CD4-positive, alpha-beta T cell treated with Interleukin-4 for 4 hours (primary cell): ENCODE data around the gene USO1.
"Not testable (repeated sequence)": the region's sequence is repeated elsewhere in the genome, so short reads cannot be mapped to it uniquely, and the experiment has no call there.

Source experiments
- DNase-seq: peaks from one replicate; pipeline ENCODE4 v3.0.0-alpha.2; 2020

Gene USO1

DNA sequence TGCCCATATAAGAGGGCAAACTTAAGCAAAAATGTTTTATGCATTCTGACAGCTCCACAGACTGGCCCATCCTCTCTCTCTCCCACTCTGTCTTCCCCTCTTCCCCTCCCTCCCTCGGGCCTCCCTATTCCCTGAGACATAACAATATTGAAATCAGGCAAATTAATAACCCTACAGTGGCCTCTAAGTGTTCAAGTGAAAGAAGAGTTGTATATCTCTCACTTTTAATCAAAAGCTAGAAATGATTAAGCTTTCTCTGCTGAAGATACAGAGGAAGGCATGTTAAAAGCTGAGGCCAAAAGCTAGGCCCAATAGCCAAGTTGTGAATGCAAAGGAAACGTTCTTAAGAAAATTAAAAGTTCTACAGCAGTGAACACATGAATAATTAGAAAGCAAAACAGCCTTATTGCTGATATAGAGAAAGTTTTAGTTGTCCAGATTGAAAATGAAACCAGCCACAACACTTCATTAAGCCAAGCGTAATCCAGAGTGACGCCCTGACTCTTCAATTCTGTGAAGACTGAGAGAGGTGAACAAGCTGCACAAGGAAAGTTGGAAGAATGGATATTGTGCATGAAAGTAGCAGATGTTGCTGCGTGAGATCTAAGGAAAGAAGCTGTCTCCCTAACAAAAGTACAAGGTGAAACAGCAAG, 54.9 kb downstream of the USO1 start:
- no peak for DNase-seq

DNA sequence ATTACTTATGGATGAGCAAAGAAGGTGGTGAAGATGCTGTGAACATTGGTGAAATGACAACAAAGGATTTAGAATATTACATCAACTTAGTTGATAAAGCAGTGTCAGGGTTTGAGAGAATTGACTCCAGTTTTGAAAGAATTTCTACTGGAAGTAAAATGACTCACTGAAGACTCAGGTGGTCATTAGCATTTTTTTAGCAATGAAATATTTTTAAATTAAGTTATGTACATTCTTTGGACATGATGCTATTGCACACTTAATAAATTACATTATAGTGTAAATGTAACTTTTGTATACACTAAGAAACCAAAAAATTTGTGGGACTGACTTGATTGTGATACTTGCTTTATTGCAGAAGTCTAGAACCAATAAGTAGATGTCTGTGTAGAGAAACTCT, 56.9 kb downstream of the USO1 start:
- no peak for DNase-seq

DNA sequence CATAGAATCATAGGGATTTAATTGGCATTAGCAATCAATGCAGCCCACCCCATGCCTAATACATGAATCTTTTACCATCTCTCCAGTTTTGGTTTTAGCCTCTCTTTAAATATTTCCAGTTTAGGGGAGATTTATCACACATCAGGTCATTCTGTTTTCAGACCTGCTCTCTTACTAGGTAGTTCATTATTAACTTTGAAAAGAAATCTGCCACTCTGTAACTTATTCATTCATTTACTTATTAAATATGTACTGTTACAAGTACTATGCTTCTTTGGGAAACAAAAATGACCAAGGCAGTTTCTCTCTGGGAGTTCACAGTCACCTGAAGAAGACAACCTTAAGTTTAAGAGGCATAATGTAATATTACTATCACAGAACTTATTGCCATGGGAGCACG, 62.1 kb downstream of the USO1 start:
- DNase-seq, result no peak

DNA sequence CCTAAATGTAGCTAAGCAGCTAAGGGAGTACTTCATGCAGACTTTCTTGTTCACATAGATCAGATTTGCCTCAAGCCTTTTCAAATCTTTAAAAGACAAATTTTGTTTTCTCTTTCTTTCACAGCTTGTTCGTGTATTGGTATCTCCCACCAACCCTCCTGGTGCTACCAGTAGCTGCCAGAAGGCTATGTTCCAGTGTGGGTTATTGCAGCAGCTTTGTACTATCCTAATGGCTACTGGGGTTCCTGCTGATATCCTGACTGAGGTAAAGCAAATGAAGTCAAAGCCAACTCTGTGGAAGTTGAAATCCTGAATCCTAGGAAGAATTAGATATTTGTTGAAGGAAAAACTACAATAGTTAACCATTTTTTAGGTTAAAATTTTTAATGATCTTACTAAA, 62.6 kb downstream of the USO1 start:
- DNase-seq, result no peak

DNA sequence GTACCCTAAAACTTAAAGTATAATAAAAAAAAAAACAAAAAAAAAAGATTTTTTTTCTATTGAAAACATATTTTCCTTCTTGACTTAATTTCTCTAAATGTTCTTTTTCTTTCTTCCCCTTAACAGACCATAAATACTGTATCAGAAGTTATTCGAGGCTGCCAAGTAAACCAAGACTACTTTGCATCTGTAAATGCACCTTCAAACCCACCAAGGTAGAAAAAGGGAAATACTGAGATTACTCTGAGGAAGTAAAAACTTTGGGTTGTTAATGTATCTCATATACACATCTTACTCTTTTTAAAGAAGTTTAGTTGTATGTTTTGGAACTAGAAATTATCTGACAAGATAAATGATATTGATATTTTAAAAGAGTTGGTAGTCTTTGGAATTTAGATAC, 65.6 kb downstream of the USO1 start:
- no peak for DNase-seq

DNA sequence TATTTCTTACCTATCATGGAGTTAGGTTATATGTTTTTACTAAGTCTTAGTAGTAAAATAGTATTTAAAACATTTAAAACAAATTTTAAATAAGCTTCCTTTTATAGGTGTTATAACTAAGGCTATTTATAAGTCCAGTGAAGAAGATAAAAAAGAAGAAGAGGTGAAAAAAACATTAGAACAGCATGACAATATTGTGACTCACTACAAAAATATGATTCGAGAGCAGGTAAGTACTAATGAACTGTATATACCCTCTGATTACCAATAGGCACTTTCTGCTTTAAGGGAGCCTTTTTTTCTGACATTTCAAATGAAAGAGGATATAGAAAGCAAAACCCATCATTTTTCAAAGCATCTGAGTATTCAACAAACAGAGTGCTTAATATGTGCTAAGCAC, 76.6 kb downstream of the USO1 start:
- DNase-seq, result no peak

DNA sequence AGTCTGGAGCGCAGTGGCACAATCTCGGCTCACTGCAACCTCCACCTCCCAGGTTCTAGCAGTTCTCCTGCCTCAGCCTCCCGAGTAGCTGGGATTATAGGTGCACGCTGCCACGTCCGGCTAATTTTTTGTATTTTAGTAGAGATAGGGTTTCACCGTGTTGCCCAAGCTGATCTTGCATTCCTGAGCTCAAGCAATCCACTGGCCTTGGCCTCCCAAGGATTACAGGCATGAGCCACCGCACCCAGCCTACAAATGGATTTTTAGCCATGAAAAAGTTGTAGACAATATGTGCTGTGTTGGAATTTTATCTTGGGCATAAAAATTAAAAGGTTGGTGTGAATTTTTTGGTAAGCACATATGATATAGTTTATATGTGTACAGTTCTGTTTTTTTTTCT, 81.7 kb downstream of the USO1 start:
- DNase-seq, result not testable (repeated sequence)

DNA sequence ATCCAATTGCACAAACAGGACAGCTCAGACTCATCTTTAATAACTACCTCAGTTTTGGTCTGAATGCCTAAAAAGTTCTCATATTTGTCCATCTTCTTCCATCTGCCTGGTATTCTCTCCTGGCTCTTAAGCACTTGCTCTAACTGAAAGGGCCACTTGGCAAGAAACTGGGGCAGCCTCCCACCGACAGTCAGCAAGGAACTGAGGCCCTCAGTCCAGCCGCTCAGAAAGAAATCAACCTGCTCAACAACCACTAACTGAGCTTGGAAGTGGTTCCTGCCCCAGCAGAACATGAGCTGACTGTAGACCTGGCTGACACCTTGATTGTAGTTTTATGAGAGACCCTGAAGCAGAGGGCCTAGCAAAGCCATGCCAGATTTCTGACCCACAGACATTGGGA, 93.5 kb downstream of the USO1 start:
- DNase-seq, result no peak

DNA sequence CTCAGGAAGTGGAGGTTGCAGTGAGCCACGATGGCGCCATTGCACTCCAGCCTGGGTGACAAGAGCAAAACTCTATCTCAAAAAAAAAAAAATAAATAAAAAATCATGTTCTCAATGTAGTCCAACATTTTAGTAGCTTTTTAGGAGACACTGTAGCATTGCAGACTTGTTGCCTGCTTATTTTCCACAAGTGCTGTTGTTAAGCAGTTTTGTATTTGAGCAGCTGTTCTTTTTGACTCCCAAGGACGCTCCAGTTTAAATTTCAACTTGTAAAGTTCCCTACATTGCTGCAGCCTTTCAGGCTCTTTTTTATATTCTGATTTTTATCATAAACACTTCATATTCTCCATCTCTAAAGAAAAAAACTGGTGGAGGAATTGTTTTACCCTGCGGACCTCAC, 94.7 kb downstream of the USO1 start:
- DNase-seq, result no peak

DNA sequence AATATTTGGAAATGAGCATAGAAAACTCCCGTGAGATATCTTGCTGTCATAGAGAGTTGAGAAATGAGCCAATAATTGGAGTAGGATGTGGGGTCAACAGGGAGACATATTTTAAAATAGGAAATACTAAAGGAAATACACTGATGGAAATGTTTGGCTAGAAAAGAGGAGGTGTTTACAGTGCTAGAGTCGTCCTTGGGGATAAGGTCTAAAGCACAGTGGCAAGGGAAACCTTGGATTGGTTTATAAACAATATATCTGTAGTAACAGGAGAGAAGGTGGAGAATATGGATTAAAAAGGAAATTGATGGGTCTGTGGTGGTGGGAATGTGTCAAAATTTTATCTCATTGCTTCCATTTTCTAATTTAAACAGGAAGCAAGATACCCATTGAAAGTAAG, 95.8 kb downstream of the USO1 start:
- DNase-seq, result no peak

DNA sequence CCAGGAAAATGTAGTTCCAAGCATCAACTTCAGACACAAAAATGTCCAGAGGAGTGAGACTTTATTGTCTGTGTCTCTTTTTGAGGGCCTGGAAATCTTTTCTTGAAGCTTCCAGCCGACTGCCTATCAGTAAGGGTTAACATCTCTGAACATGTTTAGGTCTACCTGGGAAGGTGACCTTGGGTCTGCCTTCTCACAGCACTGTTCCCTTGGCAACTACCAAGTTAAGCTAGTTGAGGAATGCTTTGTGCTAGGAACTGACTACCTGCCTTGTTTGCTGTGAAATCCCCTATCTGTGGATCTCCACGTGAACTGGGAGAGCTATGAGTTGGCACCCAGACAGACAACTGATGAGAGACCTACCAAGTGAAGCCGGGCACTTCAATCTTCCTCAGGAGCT, 96.3 kb downstream of the USO1 start:
- DNase-seq, result no peak

DNA sequence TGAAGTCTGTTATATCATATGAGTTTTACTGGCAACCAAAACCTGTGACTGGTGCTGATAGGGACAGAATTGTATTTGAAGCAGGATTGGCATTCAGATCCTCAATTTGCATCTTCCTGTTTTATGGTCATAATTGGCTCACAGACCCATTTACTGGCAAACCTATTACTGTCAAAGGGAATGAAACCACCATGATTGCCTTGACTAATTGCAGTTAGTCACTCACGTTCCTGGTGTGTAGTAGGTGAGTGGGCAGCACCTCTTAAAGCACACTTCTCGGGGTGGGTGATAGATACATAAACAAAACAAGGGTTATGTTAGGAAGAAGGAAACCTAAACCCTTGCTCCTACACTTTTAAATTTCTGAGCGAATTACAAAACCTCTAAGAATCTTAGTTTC, 96.8 kb downstream of the USO1 start:
- DNase-seq, result no peak

DNA sequence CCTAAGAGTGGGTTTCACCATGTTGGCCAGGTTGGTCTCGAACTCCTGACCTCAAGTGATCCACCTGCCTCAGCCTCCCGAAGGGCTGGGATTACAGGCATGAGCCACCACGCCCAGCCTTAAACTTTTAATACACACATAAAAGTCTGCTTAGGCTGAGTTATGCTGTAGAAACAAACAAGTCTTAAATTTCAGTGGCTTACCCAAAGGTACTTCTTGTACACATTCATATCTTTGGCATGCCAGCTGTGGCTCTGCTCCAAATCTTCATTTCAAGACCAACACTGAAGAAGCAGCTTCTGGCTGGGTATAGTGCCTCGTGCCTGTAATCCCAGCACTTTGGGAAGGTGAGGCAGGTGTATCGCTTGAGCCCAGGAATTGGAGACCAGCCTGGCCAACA, 97.6 kb downstream of the USO1 start:
- no peak for DNase-seq

DNA sequence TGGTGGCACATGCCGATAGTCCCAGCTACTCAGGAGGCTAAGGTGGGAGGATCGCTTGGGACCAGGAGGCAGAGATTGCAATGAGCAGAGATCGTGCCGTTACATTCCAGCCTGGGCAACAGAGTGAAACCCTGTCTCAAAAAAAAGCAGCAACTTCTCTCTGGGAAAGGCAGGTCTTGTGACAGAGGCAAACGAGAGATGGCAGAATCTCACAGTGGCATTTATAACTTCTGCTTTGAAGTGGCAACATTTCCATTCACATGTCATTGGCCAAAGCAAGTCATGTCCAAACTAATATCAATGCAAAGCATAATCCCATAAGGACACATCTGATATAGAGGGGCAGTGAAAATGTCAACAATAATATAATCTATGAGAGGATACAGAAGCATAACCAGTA, 98.0 kb downstream of the USO1 start:
- DNase-seq, result no peak

DNA sequence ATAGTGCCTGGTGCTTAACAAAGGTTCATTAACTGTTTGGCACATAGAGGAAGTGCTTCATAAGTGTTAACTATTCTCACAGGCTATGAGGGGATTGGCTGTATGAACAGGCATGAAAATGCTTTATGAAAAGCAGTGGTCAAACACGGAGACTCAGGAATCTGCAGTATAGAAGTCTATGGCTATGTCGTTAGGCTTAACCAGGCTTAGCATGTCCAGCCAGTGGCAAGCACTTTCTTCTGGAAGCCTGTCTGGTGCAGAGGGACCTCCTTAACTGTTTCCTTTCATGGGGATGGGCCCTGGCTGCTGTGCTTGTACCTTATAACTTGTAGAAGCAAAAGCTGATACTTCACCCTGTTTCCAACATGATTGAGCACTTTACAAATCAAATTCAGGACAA, 99.4 kb downstream of the USO1 start:
- DNase-seq, result no peak

DNA sequence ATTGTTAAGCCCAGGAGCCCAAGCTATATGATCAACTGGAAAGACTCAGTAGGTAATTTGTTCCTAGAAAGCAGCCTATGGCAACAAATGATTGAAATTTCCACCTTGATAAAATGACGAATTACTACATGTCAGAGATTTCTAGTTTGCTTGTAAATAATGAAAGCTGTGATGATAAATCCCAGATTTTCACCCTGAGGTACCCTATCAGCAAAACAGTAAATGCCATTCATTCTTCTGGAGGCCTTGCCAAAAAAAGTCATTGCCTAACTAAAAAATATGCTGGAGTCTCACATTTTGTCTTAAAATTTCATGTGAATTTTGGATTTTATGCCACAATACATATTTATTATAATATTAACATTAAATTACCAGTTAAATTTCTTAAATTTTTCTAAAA, 106.5 kb downstream of the USO1 start:
- no peak for DNase-seq

DNA sequence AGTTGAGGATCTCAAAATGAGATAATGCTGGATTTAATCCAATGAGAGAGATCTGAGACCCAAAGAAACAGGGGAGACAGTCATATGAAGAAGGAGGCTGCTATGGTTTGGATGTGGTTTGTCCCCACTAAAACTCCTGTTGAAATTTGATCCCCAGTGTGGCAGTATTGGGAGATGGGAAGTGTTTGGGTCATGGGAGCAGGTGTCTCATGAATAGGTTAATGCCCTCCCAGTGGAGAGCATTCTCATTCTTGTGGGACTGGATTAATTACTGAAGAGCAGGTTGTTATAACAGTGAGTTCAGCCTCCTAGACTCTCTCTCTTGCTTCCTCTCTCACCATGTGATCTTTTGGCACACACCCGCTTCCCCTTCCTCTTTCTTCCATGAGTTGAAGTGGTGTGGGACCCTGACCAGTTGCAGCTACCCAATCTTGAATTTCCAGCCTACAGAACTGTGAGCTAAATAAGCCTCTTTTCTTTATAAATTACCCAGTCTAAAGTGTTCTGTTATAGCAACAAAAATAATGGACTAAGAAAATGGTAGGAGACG, 107.6 kb downstream of the USO1 start:
- DNase-seq, result no peak

DNA sequence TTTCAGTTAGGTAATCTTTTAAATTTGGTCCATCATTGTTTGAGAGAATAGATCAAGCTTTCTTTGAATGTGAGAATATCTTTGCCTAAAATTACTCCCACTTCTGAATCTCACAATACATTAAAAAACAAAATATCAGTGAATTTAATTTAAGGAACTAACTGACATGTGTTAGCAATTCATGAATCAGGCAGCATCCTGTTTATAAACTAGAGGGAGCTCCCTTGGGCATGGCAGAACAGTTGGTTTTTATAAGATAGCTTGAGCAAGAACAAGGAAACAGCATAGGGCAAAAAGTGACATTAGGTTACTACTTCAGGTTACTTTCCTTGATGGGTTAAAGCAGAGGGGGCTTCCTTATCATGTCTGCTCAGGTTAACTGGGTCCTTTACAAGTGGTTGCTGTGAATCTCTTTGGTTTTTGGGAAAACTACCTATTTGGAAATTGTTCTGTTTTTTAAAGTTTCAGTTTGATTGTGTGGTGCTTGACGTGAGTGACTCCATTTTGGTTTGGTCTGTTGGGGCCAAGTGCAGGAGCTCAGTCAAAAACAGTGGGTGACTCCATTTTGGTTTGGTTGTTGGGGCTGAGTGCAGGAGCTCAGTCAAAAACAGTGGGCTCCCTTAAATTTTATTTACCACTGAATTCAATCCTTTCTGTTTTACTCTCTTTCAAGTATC, 109.9 kb downstream of the USO1 start:
- no peak for DNase-seq

DNA sequence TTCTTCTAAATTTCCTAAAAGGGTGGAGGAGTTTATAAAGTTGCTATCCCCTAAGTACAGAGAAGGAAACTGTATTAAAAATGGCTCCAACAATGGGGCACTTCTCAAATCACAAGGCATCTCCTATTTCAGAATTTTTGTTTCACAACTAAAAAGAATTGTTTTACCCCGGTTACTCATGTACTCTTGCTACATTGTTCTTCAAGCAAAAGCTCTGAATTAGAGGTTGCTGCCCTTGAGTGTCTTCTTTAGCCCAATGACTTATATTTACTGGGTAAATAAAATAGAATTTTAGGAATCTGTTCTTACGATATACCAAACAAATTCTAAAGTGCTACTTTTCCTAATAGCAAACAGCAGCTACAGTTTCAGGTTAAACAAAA, 110.4 kb downstream of the USO1 start:
- no peak for DNase-seq

DNA sequence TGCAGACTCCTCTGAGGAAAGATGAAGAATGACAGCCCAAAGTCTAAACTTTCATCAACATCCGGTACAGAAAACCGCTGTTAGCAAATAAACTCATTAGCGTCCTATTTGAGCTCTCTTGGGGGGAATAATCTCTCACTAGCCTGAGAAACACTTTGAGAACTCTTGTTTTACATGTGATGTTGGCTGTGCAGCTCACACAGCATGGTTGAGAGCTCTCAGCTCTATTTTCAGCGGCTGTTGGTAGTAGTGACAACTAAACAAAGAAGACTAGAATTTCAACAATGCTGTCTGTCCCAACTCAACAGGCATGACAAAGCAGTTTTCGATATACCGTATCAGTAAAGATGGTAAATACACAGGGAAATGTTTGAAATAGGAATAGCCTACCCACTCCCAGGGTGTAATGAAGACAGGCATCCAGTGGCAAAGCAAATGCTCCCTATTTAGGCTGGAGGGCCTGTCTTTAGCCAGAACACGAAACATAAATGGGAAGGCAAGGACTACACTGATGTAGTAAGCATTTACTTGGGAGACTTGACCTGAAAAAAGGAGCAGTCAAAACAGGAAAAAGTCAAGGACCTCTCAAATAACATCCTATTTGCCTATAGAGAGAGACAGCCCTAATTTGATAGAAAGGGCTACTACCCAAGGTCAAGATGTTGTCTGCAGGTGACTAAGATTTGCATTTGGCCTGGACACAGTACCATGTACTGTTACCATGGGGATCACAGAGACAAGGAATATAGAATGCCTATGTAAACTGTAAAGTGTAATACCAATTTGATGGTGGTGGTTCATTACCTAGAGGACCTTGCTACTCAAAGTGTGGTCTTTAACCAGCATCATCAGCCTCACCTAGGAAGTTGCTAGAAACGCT, 117.5 kb downstream of the USO1 start:
- no peak for DNase-seq

DNA sequence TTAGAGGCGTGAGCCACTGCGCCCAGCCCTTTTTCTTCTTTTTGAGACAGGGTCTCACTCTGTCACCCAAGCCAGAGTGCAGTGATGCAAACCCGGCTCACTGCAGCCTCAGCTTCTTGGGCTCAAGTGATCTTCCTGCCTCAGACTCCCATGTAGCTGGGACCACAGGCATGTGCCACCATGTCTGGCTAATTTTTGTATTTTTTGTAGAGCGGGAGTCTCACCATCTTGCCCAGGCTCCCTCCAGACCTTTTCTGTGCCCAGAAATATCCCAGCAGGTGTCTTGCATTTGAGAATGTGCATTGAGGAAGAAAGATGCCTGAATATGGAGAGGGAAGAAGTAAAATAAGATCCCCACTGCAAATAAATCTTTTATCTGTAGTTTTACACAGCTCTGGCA, 119.2 kb downstream of the USO1 start:
- DNase-seq, result no peak

DNA sequence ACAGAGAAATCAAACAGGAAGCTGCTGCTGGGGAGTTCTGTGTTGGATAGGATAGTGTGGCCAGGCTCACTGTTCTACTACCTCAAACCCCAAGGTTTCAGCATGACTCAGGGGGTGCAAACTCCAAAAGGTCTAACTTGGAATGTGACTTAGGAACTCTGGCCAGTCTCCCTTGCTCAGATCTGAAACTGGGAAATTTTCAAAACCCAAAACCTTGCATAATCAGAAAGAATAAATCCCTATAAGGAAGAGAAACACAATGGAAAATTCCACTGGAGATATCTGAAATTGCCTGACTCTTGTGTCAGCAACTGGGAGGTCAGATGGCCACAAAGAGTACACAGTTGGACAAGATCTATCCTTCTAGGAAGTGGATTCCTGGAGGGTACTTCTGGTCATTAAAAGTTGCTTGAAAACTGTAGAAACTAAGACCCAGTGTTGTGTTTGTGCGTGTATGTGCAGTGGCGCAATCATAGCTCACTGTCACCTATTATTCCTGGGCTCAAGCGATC, 119.8 kb downstream of the USO1 start:
- no peak for DNase-seq

DNA sequence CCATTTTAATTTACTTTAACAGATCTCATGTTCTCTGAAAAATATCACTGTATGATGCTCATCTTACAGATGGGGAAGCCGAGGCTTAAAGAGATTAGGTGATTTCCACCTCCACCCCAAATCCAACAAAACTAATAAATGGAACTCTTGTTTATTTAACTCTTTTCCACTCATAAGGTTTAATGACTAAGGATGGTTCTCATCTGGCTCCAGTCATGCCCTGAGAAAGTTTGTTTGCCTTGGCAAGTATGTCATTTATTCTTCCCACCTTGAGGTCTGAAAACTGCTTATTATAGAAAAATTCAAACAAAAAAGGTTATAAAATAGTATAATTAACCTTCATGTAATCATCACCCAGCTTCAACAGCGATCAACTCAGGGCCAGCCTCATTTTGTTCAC, 121.6 kb downstream of the USO1 start:
- DNase-seq, result no peak
